ENCODE data around the gene MYH11. TPM values are rescaled to one million over a fixed set of nuclear protein-coding genes. Genes with fewer than 3 reads are reported as not detected.

MYH11 gene
- total RNA-seq, 2 donors from 2014 or later = 2,411 to 2,456 TPM

GRCh38 chr16:15807603-15808009 lies 49.2 kb downstream of the MYH11 start:
- peaks cover 13% of the 10 kb centered on the region for H3K36me3 ChIP-seq
- ATAC-seq (ENCODE audit: insufficient number of reproducible peaks, low FRiP score, low read depth) = peak; percentile 51
- H3K4me3 ChIP-seq = peak overlapping the region; percentile 22
- H3K9me3 ChIP-seq = no peaks in the 10 kb centered on the region
- peaks cover 71 to 97% of the 10 kb centered on the region in 2 donors for H3K4me1 ChIP-seq (ENCODE audit: control insufficient read depth in 1 of 2, low read depth in 2 of 2)
- H3K27ac ChIP-seq = peak overlapping the region; percentile 91 to 96
- no peak for TF ChIP-seq CTCF (IDR thresholded peaks at IDR 0.05)
- DNase-seq (ENCODE audit: low spot score) = peak; percentile 46
- H3K27me3 ChIP-seq (replicated peaks; ENCODE audit: insufficient read depth) = no peaks in the 10 kb centered on the region

- ATAC-seq (ENCODE audit: insufficient number of reproducible peaks, low FRiP score, low read depth) (no peak), DNase-seq (ENCODE audit: low spot score) (no peak)
- no peak for TF ChIP-seq CTCF (IDR thresholded peaks at IDR 0.05)
- Histone ChIP-seq H3K4me3 (no peak overlapping the region), H3K27ac (peak overlapping the region; percentile 80 to 96), H3K27me3 (replicated peaks; ENCODE audit: insufficient read depth) (no peaks in the 10 kb centered on the region), H3K4me1 (ENCODE audit: control insufficient read depth in 1 of 2, low read depth in 2 of 2) (peaks cover 49 to 100% of the 10 kb centered on the region in 2 donors), H3K9me3 (no peaks in the 10 kb centered on the region), H3K36me3 (peaks cover 33% of the 10 kb centered on the region)
Measured at GRCh38 chr16:15803618-15804017, 53.2 kb downstream of the MYH11 start.

- Histone ChIP-seq H3K27ac (peak overlapping the region; percentile 80 to 96), H3K36me3 (peaks cover 56% of the 10 kb centered on the region), H3K4me1 (ENCODE audit: control insufficient read depth in 1 of 2, low read depth in 2 of 2) (peaks cover 33 to 98% of the 10 kb centered on the region in 2 donors), H3K4me3 (no peak overlapping the region), H3K27me3 (replicated peaks; ENCODE audit: insufficient read depth) (no peaks in the 10 kb centered on the region), H3K9me3 (no peaks in the 10 kb centered on the region)
- ATAC-seq (ENCODE audit: insufficient number of reproducible peaks, low FRiP score, low read depth) = no peak
- TF ChIP-seq CTCF (IDR thresholded peaks at IDR 0.05) = no peak
- no peak for DNase-seq (ENCODE audit: low spot score)
Measured at GRCh38 chr16:15799851-15800495, 56.9 kb downstream of the MYH11 start.

- no peaks in the 10 kb centered on the region for H3K9me3 ChIP-seq
- no peak for DNase-seq (ENCODE audit: low spot score)
- H3K4me1 ChIP-seq (ENCODE audit: control insufficient read depth in 1 of 2, low read depth in 2 of 2) = peaks cover 29 to 98% of the 10 kb centered on the region in 2 donors
- ATAC-seq (ENCODE audit: insufficient number of reproducible peaks, low FRiP score, low read depth) = no peak
- no peak for TF ChIP-seq CTCF (IDR thresholded peaks at IDR 0.05)
- H3K27ac ChIP-seq = peak overlapping the region; percentile 80 to 96
- no peaks in the 10 kb centered on the region for H3K27me3 ChIP-seq (replicated peaks; ENCODE audit: insufficient read depth)
- peaks cover 54% of the 10 kb centered on the region for H3K36me3 ChIP-seq
- H3K4me3 ChIP-seq = no peak overlapping the region
Measured at GRCh38 chr16:15798671-15799070, 58.2 kb downstream of the MYH11 start.

GRCh38 chr16:15796885-15797284 lies 59.9 kb downstream of the MYH11 start:
- peaks cover 47% of the 10 kb centered on the region for H3K36me3 ChIP-seq
- TF ChIP-seq CTCF (IDR thresholded peaks at IDR 0.05) = no peak
- H3K27me3 ChIP-seq (replicated peaks; ENCODE audit: insufficient read depth) = no peaks in the 10 kb centered on the region
- H3K4me1 ChIP-seq (ENCODE audit: control insufficient read depth in 1 of 2, low read depth in 2 of 2) = peaks cover 30 to 95% of the 10 kb centered on the region in 2 donors
- ATAC-seq (ENCODE audit: insufficient number of reproducible peaks, low FRiP score, low read depth) (no peak), DNase-seq (ENCODE audit: low spot score) (no peak)
- peak overlapping the region in 1 of 2 donors; percentile 75 for H3K27ac ChIP-seq
- no peaks in the 10 kb centered on the region for H3K9me3 ChIP-seq
- no peak overlapping the region for H3K4me3 ChIP-seq

Data from thoracic aorta (tissue), 2 donors.